Pulmonary artery endothelial cell (primary cell): ENCODE measurements around the gene RAP1GAP2. TPM values are rescaled to one million over a fixed set of nuclear protein-coding genes. Genes with fewer than 3 reads are reported as not detected.
"Not testable (repeated sequence)": the region's sequence is repeated elsewhere in the genome, so short reads cannot be mapped to it uniquely, and the experiment has no call there.

ENCODE experiments used
- DNase-seq: peaks from one replicate; pipeline ENCODE4 v3.0.0-alpha.2; 2011; ENCODE audit warnings: low read depth, low spot score
- total RNA-seq: library from RNA; depleted of rRNA; stranded (reverse); fragments of >200 nt; gene quantifications from 2 replicates; pipeline ENCODE4 v1.2.3, GENCODE V29; 2014

Gene RAP1GAP2
- 6.1 and 7.5 TPM in 2 replicates for total RNA-seq

DNA sequence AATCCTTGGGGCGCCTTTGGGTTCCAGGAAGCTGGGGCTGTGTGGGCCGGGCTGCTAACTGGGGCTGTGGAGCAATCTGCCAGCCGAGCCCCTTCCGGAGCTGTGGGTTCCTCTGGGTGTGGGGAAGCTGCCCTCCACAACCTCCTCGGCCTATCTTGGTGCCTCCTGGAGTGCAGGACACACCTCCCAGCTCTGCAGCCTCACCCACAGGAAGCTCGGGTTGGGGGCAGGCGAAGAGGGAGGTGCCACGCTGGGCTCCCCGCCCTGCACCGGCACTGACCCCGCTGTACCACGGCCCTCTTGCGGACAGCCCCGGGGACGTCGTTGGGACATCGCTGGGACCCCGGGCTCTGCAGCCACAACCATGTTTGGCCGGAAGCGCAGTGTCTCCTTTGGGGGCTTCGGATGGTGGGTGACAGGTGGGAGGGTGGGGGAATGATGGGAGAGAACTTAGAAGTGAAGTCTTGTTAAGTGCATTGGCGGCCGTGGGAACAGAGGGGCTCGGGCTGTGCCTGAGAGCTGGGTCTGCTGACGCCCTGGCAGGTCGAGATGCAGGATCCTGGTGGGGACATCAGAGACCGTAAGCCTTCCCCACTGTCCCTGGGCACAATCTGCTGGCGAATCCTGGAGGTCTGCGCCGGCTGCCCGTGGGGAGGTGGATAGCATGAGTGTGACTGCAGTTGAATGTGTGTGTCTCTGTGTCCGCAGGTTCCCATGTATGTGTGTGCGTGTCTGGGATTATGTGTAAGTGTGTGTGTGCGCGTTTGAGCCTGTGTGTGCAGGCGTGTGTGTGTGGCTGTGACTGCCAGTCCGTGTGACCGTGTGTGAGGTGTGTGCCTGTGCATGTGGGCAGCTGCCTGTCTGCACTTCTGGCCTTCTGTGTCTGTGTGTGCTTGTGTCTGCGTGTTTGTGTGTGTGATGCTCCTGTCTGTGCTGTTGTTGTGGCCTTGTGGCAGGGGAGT lies at the start of gene RAP1GAP2:
TSS of gene RAP1GAP2 (plus strand) at position 275 of the 962 bp plus-strand sequence. CDS start at position 365, 90 bp downstream.
- no peak for DNase-seq

DNA sequence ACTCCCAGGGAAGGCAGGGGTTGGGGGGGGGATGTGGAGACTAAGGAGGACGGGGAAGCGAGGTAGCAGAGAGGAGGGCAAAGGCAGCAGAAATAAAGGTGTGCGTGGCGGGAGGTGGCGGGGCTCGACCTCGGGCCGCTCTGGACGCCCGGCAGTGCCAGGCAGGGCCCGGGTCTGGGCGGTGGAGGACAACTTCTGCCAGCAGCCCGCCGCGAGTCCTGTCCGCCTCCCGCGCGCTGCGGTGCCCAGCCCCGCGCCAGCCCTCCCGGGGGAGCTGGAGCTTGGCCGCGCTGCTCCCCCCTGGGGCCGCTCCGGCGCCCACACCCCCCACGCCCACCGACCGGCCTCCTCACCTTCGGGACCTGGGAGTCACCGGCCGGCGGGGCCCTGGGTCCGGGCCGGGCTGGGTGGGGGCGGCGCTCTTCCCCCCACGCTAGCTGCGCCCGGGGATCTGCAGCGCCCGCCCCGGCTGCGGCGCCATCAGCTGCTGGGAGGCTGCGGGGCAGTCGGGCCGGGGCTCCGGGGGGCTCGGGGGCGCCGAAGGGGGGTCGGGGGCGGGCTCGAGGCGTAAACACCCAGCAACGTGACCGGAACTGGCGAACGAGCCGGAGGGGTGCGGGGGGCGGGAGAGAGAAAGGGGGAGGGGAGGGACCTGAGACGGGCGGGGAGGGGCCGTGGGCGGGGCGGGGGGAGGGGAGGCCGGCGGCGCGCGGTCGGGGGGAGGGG lies 47.0 kb upstream of the RAP1GAP2 start, which contains the start of gene CCDC92B:
TSS of gene CCDC92B (minus strand) at position 595 of the 726 bp plus-strand sequence. CDS start 14,507 bp downstream, outside the sequence.
- DNase-seq, result no peak

DNA sequence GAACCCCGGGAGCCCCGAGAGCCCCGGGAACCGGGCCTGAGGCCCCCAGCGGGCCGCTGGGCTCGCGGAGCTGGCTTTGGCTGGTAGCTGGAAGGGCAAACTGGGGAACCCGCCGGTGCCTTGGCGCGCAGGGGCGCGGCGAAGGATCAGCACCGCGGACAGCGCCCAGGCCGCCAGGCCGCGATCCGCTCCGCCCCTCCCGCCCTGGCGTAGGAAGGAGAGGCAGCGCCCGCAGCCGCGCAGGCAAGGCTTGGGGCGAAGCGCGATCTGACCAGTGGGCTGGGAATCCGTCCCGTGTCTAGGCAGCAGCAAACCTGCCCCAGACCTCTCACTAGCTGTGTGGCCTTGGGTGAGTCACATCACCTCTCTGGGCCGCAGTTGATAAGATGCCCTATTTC lies 46.5 kb upstream of the RAP1GAP2 start:
- no peak for DNase-seq

DNA sequence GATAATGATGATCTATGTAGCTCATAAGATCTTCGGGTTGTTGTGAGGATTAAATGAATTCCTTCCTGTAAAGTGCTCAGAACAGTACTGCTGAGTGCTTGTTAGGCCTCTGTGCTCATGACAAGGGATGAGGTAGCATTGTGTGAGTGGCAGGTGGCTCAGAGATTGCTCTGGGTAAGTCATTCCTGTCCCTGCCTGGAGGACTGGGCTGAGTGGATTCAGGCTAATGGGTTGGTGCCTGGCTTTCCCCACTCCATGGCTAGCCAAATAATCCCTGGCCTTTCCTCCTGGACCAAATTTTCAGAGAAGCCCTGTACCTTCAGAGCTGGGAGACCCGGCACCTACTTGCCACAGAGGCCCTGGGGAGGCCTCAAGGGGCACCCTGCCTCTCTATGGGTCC lies 45.5 kb upstream of the RAP1GAP2 start:
- DNase-seq, result no peak

GRCh38 chr17:2751491-2751890 lies 44.7 kb upstream of the RAP1GAP2 start:
- no peak for DNase-seq

DNA sequence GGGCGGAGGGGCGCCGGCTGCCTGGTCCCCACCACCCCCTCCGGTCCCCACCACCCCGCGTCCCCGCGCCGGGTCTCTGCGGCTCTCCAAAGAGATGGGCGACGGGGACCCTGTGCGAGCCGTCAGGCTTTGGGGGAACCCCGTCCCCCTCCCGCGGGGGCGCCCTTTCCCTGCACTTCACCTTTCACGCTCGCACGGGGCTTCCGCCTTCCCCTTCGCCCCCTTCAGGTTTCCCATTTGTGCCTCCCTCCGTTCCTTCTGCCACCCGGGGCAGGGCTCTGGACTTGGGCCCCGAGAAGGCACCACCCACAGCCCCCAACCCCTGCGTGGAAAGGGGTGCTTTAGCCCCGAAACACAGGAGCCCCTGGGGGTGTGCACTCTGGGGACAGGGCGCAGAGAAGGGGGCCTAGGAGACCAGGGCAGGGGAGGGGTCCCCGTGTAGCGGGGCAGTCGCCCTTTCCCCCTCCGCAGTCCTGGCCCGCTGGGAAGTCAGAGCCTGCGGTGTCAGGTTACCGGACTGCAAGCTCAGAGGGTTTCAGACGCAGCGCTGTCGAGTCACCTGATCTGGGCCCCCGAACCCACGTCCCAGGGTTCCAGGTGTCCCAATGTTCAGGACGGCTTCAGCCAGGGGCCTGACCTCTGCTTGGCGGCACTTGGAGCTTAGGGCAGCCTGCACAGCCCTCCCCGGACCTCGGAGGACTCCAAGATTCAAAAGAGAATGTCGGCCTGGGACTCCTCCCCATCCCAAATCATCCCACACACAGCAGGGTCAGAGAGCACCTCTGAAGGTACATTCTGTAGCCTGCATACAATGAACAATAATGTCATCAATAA lies 40.1 kb upstream of the RAP1GAP2 start:
- DNase-seq, result no peak

DNA sequence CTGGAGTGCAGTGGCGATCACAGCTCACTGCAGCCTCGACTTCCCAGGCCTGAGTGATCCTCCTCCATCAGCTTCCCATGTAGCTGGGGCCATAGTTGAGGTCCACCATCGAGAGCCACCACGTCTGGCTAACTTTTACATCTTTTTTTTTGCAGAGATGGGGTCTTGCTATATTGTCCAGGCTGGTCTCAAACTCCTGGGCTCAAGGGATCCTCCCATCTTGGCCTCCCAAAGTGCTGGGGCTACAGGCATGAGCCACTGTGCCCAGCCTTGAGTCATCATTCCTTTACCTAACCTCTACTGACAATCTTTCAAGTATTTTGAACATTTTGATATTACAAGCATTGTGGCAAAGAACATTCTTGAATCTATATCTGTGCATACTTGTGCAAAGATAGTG lies 37.4 kb upstream of the RAP1GAP2 start:
- DNase-seq, result no peak

- no peak for DNase-seq
Measured at GRCh38 chr17:2770129-2770528, 26.1 kb upstream of the RAP1GAP2 start.

GRCh38 chr17:2775206-2775605 lies 21.0 kb upstream of the RAP1GAP2 start:
- DNase-seq, result no peak

GRCh38 chr17:2776589-2777241 lies 19.5 kb upstream of the RAP1GAP2 start:
- no peak for DNase-seq

DNA sequence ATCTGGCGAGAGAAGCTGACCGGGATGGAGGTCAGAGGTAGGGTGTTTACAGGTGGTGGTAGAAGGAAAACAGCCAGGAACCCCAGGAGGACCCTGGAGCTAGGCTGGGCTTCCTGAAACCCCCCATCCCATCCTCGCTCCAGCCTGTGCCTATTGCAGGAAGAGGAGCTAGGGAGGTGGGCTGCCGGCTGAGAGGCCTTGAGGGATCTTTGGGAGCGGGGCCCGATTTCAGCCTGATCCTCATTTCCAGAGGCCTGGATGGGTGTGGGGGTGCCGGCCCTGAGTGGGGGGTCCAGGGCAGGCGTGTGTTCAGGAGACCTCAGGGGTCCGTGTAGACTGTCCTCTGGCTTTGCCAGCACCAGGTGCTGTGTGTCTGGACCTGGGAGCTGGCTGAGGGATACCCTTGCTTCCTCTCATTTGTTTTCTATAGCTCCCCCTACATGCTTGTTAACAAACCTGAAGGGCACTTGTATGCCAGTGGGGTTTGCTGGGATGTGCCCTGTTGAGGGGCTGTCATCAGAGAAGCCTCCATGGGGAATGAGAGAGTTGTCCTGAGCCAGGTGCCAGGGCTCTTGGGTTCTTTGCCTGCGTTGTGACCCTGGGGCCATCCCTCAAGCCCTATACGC lies 18.9 kb upstream of the RAP1GAP2 start:
- no peak for DNase-seq

DNA sequence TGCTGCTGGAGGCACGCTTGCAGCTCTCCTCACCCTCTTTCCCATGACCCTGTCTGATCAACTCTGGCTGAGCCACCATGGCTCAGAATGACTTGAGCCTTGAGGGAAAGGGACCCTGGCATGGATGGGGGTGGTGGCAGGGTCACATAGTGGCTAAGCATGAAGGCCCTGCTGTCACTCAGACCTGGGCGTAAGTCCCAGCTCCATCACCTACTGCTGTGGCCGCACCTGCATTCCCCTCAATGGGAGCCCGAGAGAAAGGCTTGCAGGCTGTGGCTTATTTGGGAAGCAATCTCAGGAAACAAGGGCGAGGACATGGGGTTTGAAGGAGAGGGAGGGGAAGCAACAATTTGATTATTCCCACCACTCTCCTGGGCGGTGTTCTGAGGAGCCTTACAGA lies 17.7 kb upstream of the RAP1GAP2 start:
- DNase-seq, result no peak

DNA sequence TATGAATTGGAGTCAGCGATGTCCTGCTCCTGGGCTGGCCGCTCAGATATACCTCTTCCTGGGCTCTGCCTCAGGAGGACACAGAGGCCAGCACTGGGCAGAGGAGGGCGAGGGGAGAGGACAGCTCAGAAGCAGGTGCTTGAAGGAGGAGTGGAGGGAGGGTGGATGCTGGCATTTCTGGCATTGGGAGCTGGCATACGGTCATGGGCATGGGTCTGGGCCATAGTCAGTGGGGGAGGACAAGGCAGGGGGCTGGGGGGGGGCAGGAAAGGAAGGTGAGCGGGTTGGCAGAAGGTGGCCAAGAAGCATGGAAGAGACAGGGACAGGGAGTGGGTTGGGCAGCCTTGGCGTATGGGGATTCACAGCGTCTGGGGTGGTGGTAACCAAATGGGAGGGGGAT lies 16.7 kb upstream of the RAP1GAP2 start:
- DNase-seq, result no peak

- no peak for DNase-seq
Measured at GRCh38 chr17:2780256-2780655, 16.0 kb upstream of the RAP1GAP2 start.

DNA sequence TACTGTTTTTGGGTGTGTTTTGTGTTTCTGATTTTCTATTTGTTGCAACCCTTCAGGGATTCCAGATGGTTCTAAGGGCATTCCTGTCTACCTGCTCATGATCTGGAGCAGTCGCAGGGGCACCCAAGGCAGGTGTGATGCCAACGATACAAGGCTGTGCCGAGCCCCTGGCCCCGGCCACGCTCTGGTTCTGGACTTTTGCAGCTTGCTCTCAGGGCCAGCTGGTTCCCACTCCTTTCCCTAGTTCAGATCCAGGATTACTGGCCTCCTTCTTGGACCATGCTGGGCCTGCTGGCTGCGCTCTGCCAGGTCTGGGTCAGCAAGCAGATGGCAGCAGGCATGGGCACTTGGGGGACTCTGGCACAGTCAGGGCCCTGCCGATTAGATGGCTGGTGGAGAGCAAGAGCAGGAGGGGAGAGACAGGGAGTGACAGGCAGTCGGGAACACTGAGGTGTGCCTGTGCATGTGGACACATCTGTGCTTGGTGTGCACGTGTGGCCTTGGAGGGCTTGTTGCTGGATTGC lies 15.2 kb upstream of the RAP1GAP2 start:
- DNase-seq, result no peak

GRCh38 chr17:2781598-2781997 lies 14.6 kb upstream of the RAP1GAP2 start:
- DNase-seq, result not testable (repeated sequence)

- no peak for DNase-seq
Measured at GRCh38 chr17:2782055-2782454, 14.2 kb upstream of the RAP1GAP2 start.

- DNase-seq, result no peak
Measured at GRCh38 chr17:2783310-2784030, 12.8 kb upstream of the RAP1GAP2 start.

GRCh38 chr17:2784864-2785263 lies 11.4 kb upstream of the RAP1GAP2 start:
- DNase-seq, result no peak
